Astrocyte of the hippocampus (primary cell): ENCODE results near the gene SRGAP2B.
"Not testable (repeated sequence)": the region's sequence is repeated elsewhere in the genome, so short reads cannot be mapped to it uniquely, and the experiment has no call there.

Source experiments
- DNase-seq: peaks from one replicate; pipeline ENCODE4 v3.0.0; 2011; ENCODE audit warnings: low read depth, low spot score

SRGAP2B gene

DNA sequence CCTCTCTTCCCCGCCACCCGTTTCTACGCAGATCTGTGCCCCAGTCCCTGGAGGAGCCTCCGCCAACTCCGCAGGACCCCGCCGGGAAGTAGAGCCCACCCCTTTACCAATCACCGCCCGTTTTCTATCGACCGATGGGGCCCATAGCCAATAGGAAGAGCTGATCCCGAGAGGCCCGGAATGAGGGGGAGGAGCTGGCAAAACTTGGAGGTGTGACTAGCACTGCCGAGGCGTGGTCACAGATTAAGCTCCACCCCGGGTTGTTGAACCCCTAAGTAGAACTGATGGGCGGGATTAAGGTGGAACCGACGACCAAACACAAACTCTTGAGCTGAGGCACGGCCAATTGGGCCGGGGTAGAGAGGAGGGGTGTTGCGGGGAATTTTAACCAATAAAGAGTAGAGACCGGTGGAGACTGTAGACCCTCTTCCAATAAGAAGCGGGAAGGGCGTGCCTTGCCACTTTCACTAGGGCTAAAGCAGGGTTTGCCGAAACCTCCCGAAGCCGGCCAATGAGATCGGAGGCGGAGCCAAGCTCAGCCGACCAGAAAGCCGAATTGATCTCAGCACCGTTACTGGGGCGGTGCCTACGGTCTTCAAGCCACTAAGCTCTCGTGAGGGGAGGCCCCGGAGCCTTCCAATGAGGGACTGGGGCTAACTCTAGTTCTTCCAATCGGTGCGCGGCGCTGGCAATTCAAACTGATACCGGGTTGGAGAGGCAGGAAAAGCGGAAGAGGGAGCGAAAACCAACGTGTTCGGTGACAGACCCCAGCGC is at the start of gene SRGAP2B, which contains the start of gene FAM72D:
TSS of gene SRGAP2B (minus strand) at position 45 of the 774 bp plus-strand sequence. CDS start 2,427 bp downstream, outside the sequence.
TSS of gene FAM72D (plus strand) at position 691 of the 774 bp plus-strand sequence. CDS start 874 bp downstream, outside the sequence.
- not testable (repeated sequence) for DNase-seq

- DNase-seq = not testable (repeated sequence)
These were observed 49.3 kb upstream of the SRGAP2B start for GRCh38 chr1:145144264-145144913.

GRCh38 chr1:145140549-145140948 is 45.4 kb upstream of the SRGAP2B start:
- not testable (repeated sequence) for DNase-seq

GRCh38 chr1:145134476-145134875 is 39.3 kb upstream of the SRGAP2B start:
- DNase-seq = not testable (repeated sequence)

DNA sequence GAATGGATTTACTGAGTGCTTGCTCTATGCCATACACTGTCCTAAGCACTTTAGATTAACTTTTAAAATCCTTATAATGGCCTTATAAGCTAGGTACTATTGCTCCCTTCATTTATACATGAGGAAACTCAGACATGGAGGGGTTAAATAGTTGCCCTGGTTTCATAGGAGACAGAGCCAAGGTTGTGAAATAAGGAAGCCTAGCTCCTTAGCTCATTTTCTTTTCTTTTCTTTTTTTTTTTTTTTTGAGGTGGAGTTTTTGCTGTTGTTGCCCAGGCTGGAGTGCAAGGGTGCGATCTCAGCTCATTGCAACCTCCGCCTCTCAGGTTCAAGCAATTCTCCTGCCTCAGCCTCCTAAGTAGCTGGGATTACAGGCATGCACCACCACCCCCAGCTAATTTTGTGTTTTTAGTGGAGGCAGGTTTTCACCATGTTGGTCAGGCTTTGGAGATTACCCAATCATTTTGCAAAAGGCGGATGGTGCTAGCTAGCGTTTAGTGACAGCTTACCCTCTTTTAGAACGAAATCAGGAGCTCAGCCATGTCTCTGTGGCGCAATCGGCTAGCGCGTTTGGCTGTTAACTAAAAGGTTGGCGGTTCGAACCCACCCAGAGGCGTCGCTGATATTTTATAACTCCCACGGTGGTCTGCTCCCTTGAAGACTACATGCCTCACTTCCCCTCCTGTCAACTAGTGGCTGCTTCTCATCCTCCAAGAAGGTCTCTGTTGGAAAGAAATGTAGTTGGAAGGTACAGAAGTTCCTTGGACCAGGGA is 33.8 kb upstream of the SRGAP2B start:
- DNase-seq = not testable (repeated sequence)

DNA sequence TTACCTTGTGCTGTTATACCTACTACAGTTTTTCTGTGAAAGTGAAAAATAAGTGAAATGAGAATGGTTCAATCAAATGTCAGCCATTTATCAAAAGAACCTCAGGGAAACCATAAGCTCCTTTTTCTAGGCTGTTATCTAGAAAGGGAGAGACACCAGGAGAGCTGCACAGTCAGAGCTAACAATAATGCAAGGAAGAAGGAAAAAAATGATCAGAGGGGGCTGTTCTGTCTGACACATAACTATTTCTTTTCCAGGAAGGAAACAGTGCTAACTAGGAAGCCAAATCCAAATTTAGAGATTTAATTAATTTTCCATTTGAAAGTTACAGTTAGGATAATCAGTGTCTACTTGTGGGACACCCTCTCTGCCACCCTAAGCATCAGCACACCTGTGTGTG is 32.0 kb upstream of the SRGAP2B start:
- DNase-seq = not testable (repeated sequence)

DNA sequence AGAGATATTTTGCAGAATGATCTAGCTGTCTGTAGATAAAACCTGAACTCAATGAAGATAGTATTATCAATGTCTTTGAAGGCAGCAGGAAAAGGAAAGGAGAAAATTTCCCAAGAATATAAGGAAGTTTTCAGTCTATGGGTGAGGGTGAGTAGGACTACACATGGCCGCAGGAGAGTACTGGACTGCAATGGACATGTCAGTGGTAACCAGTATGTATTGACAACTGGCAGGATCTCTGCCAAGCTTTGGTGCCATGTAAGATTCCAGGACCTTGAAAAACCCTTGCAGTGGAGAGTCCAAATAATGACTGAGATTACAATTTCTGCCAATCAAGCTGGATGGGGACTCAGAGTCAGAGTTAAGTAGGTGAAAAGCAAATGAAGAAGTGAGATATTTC is 30.0 kb upstream of the SRGAP2B start:
- DNase-seq = not testable (repeated sequence)

GRCh38 chr1:145123992-145124641 is 29.0 kb upstream of the SRGAP2B start:
- DNase-seq = not testable (repeated sequence)

GRCh38 chr1:145123062-145123395 is 27.9 kb upstream of the SRGAP2B start:
- DNase-seq = not testable (repeated sequence)

GRCh38 chr1:145122344-145123061 is 27.4 kb upstream of the SRGAP2B start:
- not testable (repeated sequence) for DNase-seq

DNA sequence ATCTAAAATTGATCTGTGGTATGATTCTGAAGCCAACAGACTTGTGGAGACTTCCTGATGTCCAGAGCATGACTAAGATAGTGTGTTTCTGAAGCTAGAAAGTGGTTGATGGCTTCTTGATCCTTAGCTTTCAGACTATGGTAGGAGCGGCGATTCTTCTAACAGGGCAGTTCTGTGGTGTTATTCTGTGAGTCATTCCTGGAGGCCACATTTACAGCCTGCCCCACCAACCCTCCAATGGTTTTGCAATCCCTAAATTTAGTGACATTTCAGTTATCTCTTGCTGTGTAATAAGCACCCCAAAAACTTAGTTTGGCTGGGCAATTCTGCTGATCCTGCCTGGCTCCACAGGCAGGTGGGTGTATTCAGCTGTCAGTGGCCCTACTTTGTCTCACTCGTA is 24.7 kb upstream of the SRGAP2B start:
- DNase-seq = not testable (repeated sequence)

- not testable (repeated sequence) for DNase-seq
These were observed 20.7 kb upstream of the SRGAP2B start for GRCh38 chr1:145115587-145116493.

DNA sequence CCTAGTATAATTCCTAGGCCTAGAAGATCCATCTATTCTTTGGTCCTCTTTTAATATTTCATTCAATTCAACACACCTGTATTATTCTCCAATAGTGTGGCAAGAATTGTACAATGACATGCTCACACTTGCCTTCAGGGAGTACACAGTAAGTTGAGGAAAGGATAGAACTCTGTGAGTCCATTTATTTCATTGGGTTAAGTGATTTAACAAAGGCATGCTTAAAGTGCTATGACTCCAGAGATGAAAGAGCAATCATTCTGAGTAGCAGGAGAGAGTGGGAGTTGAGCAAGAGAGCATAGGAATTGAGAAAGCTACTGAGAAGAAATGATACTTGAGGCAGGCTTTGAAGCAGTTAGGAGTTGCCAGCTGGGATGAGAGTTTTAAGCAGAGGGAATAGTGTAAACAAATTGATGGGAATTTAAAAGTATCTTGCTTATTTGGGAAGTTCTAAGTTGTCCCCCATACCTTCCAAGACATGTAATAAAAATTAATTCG is 19.5 kb upstream of the SRGAP2B start:
- DNase-seq = not testable (repeated sequence)

GRCh38 chr1:145112703-145113102 is 17.6 kb upstream of the SRGAP2B start:
- DNase-seq = not testable (repeated sequence)

DNA sequence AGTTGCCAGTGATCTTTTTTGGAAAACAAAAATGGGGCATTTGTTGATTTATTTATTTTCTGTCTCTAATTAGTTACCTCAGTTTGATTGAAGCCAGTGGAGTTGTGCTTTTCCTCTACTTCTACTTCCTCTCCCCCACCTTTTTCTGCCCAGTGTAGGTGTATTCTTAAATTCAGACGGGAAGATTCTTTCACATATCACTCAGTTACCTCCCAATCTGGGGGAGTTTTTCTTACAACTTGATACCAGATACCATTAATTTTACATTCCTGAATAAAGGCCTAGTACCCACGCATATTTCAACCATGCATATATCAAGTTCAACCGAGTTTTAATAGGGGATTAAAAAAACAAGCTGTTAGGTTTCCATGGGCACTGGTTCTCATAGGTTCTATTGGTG is 16.5 kb upstream of the SRGAP2B start:
- DNase-seq = not testable (repeated sequence)

DNA sequence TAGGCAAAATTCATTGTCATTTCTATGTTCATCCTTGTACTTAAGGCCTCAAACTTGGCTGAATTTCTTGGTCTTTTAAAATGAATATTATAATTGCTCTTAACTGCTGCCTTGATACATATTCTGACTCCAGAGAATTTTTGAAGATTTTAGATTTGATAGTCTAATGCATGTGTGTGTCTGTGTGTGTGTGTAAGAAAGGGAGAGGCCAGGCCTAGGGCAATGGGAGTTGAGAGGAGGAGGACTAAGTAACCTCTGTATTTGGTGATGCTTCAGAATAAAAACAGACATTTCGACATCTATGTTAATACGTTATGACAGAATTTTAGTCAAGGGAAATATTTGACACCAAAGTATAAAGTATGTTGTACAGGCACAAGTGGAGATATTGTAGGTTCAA is 8.2 kb upstream of the SRGAP2B start:
- not testable (repeated sequence) for DNase-seq

GRCh38 chr1:145101725-145102124 is 6.6 kb upstream of the SRGAP2B start:
- DNase-seq = not testable (repeated sequence)

GRCh38 chr1:145094655-145095211 is 395 bp downstream of the SRGAP2B start:
- DNase-seq = not testable (repeated sequence)

- DNase-seq = peak; percentile 40
These were observed 1.5 kb downstream of the SRGAP2B start for GRCh38 chr1:145093517-145094149.
